GM18867 (cell line): Measurements from ENCODE around the gene FAM83G.

Experiments
- ATAC-seq: cut with Tn5 transposase; IDR thresholded peaks from one replicate; pipeline ENCODE4 v1.9.1; 2021; ENCODE audit warnings: mild to moderate bottlenecking, moderate library complexity; ENCODE audit not compliant: unreplicated experiment

FAM83G gene

DNA sequence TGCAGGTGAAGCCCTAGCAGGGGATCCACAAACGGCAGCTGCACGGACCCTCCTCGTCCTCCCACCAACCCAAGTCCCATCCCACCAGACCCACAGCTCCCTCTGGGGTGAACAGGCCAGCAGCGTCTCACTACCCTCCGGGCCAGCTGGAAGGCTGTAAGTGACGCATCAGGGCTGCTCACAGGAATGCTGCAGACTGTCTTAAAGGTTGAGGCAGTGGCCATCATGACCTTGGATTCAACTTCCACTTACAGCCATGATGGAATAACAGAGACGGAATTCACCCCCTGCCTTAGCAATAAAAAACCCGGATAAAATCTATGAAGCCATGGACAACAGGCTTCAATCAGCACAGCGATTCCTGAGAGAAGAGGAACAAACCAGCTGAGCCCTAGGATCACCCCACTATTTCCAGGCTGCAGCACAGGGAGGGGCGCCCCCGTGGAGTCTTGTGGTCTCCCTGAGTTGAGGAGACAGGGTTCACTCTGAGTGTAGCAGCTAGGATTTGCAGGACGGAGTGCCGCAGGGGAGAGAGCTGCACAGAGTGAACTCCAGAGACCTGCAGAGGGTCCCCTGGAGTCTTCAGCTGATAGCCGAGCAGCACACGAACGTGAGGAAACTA, 10.5 kb downstream of the FAM83G start:
- no peak for ATAC-seq

DNA sequence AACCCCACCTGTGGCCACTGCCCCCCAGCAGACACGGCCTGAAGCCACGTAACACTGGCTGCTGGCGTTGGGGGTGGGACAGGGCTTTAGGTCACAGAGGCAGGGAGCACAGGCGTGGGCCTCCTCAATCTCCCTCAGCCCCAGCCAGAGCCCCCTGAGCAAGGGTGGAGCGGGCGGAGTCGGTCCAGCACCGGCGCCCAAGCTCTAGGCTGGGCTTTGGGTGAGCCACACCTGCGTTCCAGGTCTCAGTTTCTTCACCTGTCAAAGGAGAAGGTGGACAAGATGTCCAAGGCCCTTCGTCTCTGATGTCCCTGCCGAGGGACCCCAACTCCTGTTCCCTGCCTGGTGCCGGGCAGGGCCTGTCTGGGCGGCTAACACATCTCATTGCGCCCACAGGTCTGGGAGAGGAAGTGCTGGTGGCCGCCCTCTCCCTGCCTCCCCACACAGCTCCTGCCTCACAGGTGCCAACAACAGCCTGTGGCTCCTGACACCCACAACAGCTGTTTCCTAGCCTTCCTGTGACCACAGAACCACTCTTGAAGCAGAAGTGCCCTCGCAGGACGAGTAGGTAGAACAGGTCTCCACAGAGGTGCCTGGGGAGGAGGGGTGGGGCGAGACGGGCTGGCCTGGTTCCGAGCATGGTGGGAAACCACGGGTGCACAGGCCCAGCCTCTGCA, 12.0 kb downstream of the FAM83G start:
- peak; percentile 45 for ATAC-seq

DNA sequence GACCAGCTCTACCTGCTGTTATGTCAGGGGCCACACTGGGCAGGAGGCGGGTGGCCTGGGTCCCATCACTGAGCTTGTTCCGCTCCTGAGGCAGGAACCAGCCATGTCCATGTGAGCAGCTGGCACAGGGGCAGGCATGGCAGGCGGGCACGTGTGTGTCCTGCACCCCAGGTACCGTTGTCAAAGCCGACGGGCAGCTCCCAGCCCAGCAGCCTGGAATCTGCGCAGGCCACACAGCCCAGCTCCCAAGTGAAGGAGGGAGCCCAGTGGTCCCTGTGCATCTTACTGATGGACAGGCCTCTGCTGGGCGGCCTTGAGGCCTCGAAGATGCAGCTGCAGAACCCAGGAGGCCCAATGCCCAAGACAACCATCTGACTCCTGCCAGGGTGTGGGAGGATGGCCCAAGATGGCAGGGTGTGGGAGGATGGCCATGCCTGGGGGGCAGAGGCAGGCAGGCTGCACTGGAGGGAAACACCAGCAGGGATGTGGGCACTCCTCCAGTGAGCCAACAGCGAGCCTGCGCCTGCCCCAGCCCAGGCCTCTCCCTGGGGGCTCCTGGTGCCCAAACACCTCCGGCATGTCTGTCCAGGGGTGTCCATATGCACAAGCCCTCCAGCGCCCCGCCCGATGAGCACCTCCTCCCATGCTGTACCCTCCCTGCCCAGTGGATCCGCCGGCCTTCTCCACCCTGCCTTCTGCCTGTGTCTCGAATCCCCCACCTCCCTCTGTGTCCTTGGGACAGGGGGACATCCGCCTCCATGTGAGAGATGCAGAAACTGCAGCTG, 12.8 kb downstream of the FAM83G start:
- ATAC-seq, result no peak

DNA sequence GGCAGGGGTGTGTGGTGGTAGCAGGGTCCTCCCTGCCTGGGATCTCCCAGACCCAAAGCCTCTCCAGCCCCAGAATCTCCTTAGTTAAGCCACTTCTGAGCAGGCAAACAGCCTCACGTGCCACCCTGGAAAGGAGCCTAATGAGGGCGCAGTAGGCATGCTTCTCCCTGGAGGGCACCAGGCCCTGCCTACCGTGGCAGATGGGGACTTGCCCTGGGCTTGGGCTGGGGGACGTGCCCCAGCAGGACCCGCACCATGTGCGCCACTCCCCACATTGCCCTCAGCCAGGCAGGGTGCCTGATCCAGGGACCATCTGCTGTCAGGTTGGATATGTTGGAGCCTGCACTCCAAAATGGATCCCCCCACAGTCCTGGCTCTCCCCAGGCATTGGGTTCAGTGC, 14.2 kb downstream of the FAM83G start:
- ATAC-seq, result no peak

DNA sequence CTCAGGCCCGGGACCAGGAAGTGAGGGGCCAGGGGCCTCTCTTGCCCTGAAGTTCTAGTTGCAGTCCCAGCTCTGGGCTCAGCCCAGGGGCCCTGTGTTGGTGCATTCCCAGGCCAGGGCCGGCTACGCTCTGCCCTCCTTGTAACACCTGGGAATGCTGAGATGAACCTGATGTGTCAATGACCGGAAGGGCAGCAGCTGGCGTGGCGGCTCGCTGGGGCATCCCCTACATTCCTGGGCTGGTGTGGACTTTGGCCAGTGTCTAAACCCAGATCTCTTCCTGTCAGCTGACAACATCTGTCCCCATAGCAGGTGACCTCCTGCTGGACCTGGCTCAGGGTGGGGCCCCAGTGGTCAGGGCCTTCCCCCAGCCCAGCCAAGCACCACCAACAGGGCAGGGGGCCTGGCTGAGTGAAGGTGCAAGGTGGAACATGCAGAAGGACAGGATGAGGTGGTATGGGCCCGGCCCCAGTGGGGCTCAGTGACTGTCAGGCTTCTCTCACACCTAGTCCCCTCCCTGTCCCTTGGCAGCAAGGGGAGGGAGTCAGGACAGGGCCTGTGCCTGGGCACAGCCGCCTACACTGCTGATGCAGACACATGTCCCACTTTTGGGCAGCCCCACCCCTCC, 15.9 kb downstream of the FAM83G start:
- ATAC-seq, result no peak

DNA sequence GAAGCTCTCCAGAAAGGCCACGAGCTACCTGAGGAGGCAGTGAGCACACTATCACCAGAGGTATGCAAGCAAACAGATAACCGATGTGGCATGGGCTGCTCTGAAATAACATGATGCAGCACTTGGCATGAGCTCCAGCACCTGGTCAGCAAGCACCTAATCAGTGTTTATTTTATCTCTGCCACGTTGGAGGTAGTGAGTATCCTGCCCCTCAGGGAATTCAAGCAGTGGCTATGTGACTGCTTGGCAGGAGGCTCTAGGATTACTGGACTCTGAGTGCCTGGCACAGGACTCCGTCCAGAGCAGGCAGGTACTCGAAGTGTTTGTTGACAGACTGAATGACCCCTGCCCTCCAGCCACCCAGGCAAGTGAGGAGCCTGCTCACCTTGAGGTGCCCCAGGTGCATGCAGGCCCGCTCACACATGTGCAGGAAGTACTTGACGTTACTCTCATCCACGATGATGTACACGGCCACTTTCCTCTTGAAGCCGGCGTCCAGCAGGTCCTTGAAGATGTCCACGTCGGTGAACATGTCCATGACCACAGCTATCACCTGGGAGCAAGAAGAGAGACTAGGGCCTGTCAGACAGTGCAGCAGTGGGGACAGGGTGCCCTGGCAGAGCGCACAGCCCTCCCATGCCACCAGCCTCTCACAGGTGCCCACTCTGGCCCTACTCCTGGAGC, 16.6 kb downstream of the FAM83G start:
- no peak for ATAC-seq

DNA sequence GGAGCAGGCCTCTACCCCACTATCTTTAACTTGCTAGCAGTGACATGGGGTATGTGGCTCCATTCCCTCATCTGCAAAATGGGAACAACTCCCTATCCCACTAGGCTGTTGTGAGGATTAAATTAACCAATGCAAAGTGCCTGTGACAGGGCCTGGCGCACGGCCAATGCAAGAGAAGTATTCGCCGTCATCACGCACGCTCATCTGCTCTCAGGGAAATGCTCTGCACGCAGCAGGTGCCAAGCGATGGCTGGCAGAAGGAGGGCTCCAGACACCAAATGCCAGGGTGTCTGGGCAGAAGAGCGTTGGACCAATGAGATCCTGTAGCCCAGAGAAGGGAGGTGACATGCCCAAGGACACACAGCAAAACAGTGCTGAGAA, 17.3 kb downstream of the FAM83G start:
- ATAC-seq, result no peak

DNA sequence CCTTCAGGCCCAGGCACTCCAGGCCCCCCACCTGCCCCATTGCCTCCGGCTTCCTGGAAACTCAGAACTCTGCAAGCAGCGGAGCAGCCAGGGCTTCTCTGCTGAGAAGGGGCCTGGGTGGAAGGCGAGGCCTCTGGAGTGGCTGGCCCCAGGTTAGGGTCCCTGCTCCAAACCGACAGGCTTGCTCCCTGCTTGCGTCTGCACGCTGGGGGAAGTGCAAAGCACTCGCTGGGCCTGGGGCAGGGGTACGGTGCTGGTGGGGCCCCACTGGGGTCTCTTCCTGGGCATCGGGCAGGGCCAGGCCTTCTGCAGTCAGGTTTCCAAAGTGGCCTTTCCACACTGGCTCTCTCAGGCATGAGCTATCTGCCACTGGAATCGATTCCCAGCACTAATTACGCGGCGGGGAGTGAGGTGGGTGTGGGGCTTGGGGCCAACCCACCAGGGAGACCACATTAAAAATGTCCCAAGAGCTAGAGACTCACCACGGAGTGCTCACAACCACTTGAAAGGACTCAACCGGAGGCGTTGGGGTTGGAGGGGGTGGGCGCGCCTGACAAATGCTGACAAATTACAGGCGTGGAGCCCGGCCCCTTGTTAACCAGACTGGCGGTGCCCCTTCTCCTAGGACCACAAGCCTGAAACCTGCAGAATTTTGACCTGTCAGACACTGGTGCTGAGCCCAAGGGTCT, 17.9 kb downstream of the FAM83G start:
- no peak for ATAC-seq

DNA sequence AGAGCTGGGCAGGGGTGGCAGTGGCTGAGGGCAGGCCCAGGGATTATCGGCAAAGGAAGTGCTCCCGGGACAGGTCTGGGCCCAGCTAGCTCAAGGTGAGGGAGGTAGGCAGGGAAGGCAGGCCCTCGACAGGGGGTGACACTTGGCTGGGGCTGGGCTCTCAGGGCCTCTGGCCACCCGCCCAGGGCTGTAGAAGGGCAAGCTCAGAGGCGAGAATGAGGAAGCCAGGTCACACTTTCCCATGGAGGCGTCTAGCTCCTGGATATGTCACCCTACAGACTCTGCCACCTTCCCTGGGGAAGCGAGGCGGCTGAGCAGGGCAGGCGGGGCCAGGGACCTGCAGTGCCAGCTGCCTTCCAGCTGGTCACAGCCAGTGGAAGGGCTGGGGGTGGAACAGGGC, 19.1 kb downstream of the FAM83G start:
- no peak for ATAC-seq

DNA sequence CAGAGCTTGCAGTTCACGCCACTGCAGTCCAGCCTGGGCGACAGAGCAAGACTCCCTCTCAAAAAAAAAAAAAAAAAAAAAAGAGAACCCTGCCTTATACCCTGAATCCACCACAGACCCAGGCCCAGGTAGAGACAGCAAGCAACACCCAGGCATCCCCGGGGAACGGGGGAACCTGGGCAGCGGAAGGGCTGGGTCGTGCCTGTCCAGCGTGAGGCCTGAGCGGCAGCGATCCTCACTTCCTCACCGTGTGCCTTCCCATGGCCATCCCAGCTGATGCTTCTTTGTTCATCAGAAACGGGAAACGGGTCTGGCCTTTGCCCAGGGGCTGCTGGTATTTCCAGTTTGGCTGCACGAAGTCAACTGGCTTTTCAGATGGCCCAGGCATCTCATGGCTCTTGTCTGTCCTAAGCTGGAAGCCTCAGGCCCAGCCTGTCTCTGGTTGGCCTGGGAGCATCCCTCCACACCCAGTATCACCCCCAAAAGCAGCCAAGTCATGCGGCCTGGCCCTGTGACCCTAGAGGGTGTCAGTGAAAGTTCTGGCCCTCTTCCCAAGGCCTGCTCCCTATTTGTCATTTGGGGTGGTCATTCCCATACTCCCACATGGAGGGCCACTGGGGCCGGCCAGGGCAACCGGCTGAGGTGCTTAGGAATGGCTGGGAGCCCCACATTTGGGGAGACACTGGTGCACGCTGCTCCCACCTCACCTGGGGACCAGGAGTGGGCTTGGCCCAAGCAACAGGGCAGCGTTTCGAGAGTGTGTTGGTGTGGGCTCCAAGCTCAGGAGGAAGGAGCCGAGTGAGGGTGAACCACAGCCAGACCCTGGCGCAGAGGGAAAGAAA, 20.1 kb downstream of the FAM83G start:
- no peak for ATAC-seq

DNA sequence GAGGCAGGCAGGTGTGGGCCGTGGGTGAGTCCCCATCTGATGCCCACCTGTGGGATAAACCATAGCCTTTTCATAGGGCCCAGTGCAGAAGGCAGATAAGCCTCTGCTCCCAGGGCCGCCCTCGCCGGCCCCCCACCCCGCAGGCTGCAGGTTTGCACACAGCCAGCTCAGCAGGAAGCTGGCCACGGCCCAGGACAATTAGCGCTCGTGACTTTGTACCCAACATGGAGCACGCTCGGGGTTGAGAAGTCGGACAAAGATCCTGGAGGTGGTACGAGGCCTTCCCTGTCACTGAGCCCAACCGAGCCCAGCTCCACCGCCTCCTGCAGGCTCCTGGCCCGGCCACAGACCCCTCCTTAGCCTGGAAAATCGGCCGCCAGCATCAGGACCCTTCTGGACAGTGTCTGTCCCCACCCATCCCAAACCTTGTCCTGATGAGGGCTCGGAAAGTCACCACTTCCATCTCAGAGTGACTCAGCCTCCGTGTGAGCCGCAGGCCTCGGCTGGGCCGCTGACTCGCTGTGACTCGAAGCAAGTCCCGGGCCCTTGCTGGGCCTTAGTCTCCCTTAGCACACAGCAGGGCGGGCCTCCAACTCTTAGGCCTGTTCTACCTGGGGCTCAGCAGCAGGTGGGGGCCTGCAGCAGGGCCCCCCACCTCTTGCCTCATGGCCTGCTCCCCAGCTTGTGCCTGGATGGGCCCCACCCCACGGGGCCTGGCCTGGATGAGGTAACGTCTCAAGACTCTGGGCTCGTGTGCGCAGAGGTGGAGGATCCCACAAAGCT, 22.7 kb downstream of the FAM83G start:
- ATAC-seq, result no peak

DNA sequence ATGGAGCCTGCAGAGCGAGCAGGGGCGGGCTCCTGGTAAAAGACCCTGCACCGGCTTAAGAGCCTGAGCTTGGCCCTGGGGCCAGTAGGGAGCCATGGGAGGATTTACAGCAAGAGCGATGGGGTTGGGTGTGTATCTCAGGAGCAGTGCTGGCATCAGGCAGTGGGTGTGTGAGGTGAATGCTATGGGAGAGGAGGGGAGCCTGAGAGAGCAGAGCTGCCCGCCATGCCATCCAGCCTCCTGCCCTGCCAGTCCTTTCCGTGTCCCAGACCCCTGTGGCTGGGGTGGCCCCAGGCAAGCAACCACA, 23.3 kb downstream of the FAM83G start:
- ATAC-seq, result no peak

DNA sequence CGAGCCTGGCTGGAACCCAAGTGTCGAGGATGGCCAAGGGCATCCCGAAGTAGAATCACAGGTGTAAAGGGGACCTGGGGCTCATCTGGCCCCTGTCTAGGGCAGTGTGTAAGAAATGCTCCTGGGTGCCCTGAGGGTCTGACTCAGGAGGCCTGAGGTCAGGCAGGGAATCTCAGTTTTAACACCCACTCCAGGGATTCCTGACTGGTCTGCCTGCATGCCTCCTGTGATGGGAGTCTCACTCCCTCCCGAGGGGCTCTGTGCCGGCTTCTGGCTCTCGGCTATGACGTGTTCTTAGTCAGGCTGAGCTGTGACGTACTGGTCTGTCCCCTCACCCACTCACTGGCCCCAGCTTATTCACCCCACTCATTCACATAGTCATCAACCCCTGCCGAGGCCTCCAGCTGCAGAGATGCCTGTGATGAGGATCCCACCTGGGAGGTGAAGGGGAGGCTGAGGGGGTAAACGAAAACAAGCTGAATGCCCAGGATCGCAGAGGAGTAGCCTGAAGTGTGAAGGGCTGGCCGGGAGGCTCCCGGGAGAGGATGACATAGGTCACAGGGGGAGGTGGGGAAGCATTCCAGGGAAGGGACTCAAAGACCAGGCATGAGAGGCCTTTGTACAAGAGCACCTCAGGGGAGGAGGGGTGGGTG, 23.8 kb downstream of the FAM83G start:
- ATAC-seq, result no peak

DNA sequence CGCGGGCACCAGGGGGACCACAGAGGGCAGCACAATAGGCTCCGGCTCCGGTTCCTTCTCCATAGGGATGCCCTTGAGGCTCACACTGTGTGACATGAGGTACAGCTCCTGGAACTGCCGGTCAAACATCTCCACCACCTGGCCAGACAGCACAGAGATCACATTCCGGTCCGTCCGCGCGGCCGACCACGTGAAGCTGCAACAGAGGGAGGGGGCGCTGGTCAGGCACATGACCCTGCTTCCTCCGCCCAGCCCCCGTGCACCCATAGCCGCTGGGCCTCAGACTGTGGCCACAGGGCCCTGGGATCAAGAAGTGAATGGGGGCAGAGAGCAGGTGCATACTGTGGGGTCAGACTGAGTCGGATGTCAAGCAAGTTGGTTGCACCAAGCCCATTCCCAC, 25.9 kb downstream of the FAM83G start:
- ATAC-seq, result no peak

DNA sequence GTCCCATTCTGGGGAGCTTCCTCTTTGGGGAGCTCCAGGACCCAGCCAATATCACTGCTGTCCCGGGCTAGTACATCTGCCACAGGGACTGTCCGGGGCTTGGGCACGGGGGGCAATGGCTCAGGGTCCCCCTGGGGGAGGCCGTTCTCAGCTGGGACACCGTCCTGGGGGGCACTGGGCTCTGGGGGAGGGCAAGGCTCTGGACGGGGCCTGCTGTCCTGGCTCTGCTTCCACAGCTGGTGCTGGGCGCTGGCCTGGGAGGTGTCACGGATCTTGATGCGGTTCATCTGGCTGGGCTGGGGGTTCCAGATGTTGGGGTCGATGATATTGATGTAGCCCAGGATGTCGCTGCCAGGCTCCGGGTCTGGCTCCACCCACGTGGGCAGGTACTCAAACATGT, 26.5 kb downstream of the FAM83G start:
- ATAC-seq, result no peak

DNA sequence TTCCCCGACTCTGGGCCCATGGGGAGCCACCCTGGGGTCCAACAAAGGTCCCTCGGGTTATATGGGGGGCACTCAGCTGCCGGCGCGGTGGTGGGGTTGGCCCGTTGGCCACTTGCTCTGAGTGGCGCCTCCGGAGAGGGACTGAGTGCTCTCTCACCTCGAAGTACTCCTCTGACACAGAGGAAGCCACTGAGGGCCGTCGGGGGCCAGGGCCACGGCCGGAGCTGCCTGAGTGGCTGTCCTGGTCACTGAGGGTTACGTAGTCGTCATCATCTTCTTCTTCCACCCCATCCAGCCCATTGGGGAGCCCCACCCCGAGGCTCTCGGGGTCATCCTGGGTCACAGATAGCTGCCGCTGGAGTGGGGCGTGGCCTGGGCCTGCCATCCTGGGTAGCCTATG, 26.9 kb downstream of the FAM83G start:
- no peak for ATAC-seq

DNA sequence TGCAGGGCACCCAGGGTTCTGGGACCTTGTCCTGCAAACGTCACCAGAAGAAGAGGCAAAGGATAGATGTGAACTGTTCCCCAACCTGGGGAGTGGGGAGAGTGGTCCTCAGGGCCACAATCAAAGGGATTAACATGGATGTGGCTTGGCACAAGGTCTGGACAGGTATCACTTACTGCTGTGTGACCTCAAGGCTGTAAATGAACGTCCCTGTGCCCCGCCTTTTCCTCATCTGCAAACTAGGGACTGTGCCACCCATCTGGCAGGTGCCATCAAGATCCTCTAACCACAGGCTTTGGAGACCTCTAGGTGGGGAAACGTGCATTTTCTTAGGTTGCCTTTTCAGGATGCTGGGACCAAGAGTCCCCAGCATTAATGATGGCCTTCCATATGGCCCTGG, 27.5 kb downstream of the FAM83G start:
- no peak for ATAC-seq

DNA sequence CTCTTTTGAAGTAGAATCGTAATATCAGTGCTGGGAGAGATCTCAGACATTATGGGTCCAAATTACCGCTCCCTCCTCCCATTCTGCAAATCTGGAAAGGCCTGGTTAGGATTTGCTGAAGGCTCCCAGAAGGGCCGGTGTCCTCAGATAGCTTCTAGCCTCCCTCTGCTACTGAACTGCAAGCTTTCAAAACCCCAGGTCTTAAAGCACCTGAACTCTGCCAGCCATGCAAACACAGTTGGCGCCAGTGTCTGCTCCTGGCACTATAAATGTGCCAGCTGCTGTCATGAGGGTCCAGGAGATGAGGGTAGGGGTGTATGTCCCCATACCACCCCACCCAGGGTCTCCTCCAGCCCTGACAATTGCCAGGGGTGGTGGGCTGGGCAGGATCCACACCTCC, 28.4 kb downstream of the FAM83G start:
- no peak for ATAC-seq

DNA sequence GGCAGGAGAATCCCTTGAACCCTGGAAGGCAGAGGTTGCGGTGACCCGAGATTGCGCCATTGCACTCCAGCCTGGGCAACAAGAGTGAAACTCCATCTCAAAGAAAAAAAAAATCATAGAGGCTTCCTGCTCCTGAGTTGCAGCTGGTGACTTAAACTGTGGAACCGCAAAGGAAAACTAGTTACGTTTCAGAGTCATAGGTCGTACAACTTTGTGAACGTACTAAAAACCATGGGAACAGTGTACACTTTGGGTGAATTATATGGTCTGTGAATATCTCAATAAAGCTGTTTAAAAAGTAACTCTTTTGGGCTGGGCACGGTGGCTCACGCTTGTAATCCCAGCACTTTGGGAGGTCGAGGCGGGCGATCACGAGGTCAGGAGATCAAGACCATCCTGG, 29.0 kb downstream of the FAM83G start:
- ATAC-seq, result no peak
